IMR-90 (cell line): Measurements from ENCODE around the gene PLS1. TPM values are rescaled to one million over a fixed set of nuclear protein-coding genes. Genes with fewer than 3 reads are reported as not detected.

ENCODE experiments used
- ATAC-seq: fragments of 200-7000 bp; cut with Tn5 transposase; 2 replicates; pipeline ENCODE4 v1.9.1; 2020; ENCODE audit warnings: low read depth, mild to moderate bottlenecking, moderate library complexity
- BruUV-seq: library from RNA; stranded (reverse); fragments of 400-500 nt; replicated peaks from 2 replicates; lab custom pipeline; 2021; lab: Mats Ljungman, UMichigan
- CTCF ChIA-PET: fragments of 300-600 bp; formaldehyde crosslinking; extraction: SDS; loops from one replicate; lab custom pipeline; 2021; ENCODE audit warnings: antibody characterized with exemption; lab: Yijun Ruan, JAX
- POLR2A ChIA-PET: fragments of 300-600 bp; sonication (Branson Sonifier 250); formaldehyde crosslinking; loops from one replicate; lab custom pipeline; 2022; ENCODE audit warnings: antibody characterized with exemption; ENCODE audit not compliant: unreplicated experiment; lab: Charles Lee
- DNase-seq: peaks from one replicate; pipeline ENCODE4 v3.0.0; 2013
- H2AFZ ChIP-seq: replicated peaks from 2 replicates; pipeline ENCODE3; 2013; ENCODE audit warnings: low read length, mild to moderate bottlenecking; ENCODE audit not compliant: poor library complexity
- H2AK5ac ChIP-seq: 2 replicates; pipeline ENCODE4 v1.6.1; 2013; ENCODE audit warnings: low read depth, low read length, inconsistent platforms
- H2AK9ac ChIP-seq: replicated peaks from 2 replicates; pipeline ENCODE3; 2013; ENCODE audit warnings: mild to moderate bottlenecking, low read depth, low read length, moderate library complexity; ENCODE audit not compliant: poor library complexity
- H2BK120ac ChIP-seq: 2 replicates; pipeline ENCODE4 v1.6.1; 2013; ENCODE audit warnings: low read depth, low read length, inconsistent platforms
- H2BK15ac ChIP-seq: 3 replicates; pipeline ENCODE4 v1.6.1; 2013; ENCODE audit warnings: low read depth, low read length, inconsistent platforms
- H2BK20ac ChIP-seq: 2 replicates; pipeline ENCODE4 v1.6.1; 2013; ENCODE audit warnings: low read depth, mild to moderate bottlenecking, inconsistent platforms, low read length, moderate library complexity
- H2BK5ac ChIP-seq: 2 replicates; pipeline ENCODE4 v1.6.1; 2013; ENCODE audit warnings: mild to moderate bottlenecking, low read depth, low read length, inconsistent platforms; ENCODE audit not compliant: poor library complexity, severe bottlenecking
- H3K14ac ChIP-seq: replicated peaks from 2 replicates; pipeline ENCODE4 v1.6.1; 2013; ENCODE audit warnings: low read depth, low read length, inconsistent platforms
- H3K18ac ChIP-seq: 2 replicates; pipeline ENCODE4 v1.6.1; 2013; ENCODE audit warnings: low read depth, low read length, control low read depth
- H3K23ac ChIP-seq: 2 replicates; pipeline ENCODE4 v1.6.1; 2013; ENCODE audit warnings: low read depth, low read length, inconsistent platforms
- H3K27ac ChIP-seq: 2 replicates; pipeline ENCODE4 v1.5.1; 2013; ENCODE audit warnings: mild to moderate bottlenecking, control low read depth, low read length; ENCODE audit not compliant: insufficient read depth
- H3K27me3 ChIP-seq: 2 replicates; pipeline ENCODE4 v1.6.1; 2013; ENCODE audit warnings: low read length; ENCODE audit not compliant: control insufficient read depth, insufficient read depth
- H3K36me3 ChIP-seq: 2 replicates; pipeline ENCODE4 v1.6.1; 2013; ENCODE audit warnings: low read length, mixed read lengths; ENCODE audit not compliant: control insufficient read depth, insufficient read depth
- H3K4ac ChIP-seq: 2 replicates; pipeline ENCODE4 v1.6.1; 2013; ENCODE audit warnings: low read depth, low read length, inconsistent platforms
- H3K4me1 ChIP-seq: 2 replicates; pipeline ENCODE4 v1.6.1; 2013; ENCODE audit warnings: low read length, mixed read lengths; ENCODE audit not compliant: control insufficient read depth, insufficient read depth
- H3K4me2 ChIP-seq: 2 replicates; pipeline ENCODE4 v1.6.1; 2013; ENCODE audit warnings: low read depth, mild to moderate bottlenecking, control low read depth, low read length, moderate library complexity
- H3K4me3 ChIP-seq: 2 replicates; pipeline ENCODE4 v1.5.1; 2013; ENCODE audit warnings: low read depth, mild to moderate bottlenecking, control low read depth, low read length, moderate library complexity; ENCODE audit not compliant: insufficient read depth
- H3K56ac ChIP-seq: 2 replicates; pipeline ENCODE4 v1.6.1; 2013; ENCODE audit warnings: low read length, inconsistent platforms; ENCODE audit not compliant: insufficient read depth; ENCODE audit errors: extremely low read depth
- H3K79me1 ChIP-seq, 2 experiments: 2 replicates each; pipeline ENCODE4 v1.6.1; 2013; ENCODE audit warnings: low read length in 2 of 2, inconsistent platforms in 1 of 2, low read depth in 1 of 2
- H3K9ac ChIP-seq: 2 replicates; pipeline ENCODE4 v1.6.1; 2013; ENCODE audit warnings: low read depth, low read length, control low read depth
- H3K9me1 ChIP-seq: 2 replicates; pipeline ENCODE4 v1.6.1; 2013; ENCODE audit warnings: low read length, inconsistent platforms; ENCODE audit not compliant: insufficient read depth
- H3K9me3 ChIP-seq: 2 replicates; pipeline ENCODE4 v1.6.1; 2013; ENCODE audit warnings: low read length; ENCODE audit not compliant: control insufficient read depth, insufficient read depth
- H4K20me1 ChIP-seq: 2 replicates; pipeline ENCODE4 v1.6.1; 2013; ENCODE audit warnings: low read length, inconsistent platforms; ENCODE audit not compliant: insufficient read depth
- H4K5ac ChIP-seq: 2 replicates; pipeline ENCODE4 v1.6.1; 2013; ENCODE audit warnings: mild to moderate bottlenecking, low read depth, low read length, control low read depth
- H4K8ac ChIP-seq, 2 experiments: 2 replicates each; pipeline ENCODE4 v1.6.1; 2013; ENCODE audit warnings: low read depth in 2 of 2, low read length in 2 of 2, control low read depth in 1 of 2, inconsistent platforms in 1 of 2
- H4K91ac ChIP-seq: 2 replicates; pipeline ENCODE4 v1.6.1; 2013; ENCODE audit warnings: low read depth, low read length, inconsistent platforms; ENCODE audit not compliant: insufficient read depth
- CEBPB ChIP-seq: IDR thresholded peaks from 2 replicates; pipeline ENCODE4 v1.6.1; 2012; ENCODE audit warnings: low read depth, low read length, improper control_type of control experiment
- FOS ChIP-seq: fragments of 150-350 bp; IDR thresholded peaks from 2 replicates; pipeline ENCODE4 v1.6.1; 2016; ENCODE audit warnings: low read depth, low read length
- MAZ ChIP-seq: IDR thresholded peaks from 2 replicates; pipeline ENCODE4 v1.6.1; 2012; ENCODE audit warnings: low read depth, mild to moderate bottlenecking, low read length, improper control_type of control experiment, moderate library complexity, borderline replicate concordance
- NFE2L2 ChIP-seq: fragments of 150-350 bp; IDR thresholded peaks from 2 replicates; pipeline ENCODE4 v1.6.1; 2016; ENCODE audit warnings: low read depth, mild to moderate bottlenecking, low read length
- RAD21 ChIP-seq: IDR thresholded peaks from 2 replicates; pipeline ENCODE4 v1.6.1; 2012; ENCODE audit warnings: low read length, improper control_type of control experiment
- RFX5 ChIP-seq: IDR thresholded peaks from 2 replicates; pipeline ENCODE4 v1.8.0; 2012; ENCODE audit warnings: low read depth, mild to moderate bottlenecking, low read length, moderate library complexity
- WGBS, 2 experiments: methylation state at CpG; one replicate each; pipeline versions ENCODE4 v1.1.5 to v1.1.7; 2013; ENCODE audit warnings: missing lambda C conversion rate in 2 of 2; ENCODE audit not compliant: insufficient read length in 1 of 2; ENCODE audit errors: extremely low coverage in 2 of 2; 5-methylcytosine and 5-hydroxymethylcytosine counted together
- dilution Hi-C: fragments of 300-500 bp; cut with HindIII; formaldehyde crosslinking; loops from one replicate; pipeline ENCODE4 v1.14.3; 2018; ENCODE audit warnings: low sequenced_read_pairs; ENCODE audit not compliant: unreplicated experiment
- in situ Hi-C: fragments of 300-500 bp; cut with MboI; formaldehyde crosslinking; loops from 3 replicates; pipeline ENCODE4 v1.14.3; 2019; ENCODE audit warnings: low sequenced_read_pairs, inconsistent platforms, mixed read lengths
- intact Hi-C: fragments of 100-400 bp; cut with micrococcal nuclease; formaldehyde crosslinking; loops from 2 replicates; pipeline ENCODE4 v1.10.0; 2022
- polyA plus RNA-seq, 3 experiments: library from polyadenylated mRNA; depleted of rRNA; stranded (reverse); fragments of >200 nt; gene quantifications; 2 replicates each; pipeline ENCODE4 v1.2.3, GENCODE V29; 2012; ENCODE audit warnings: low replicate concordance in 1 of 3
- total RNA-seq: library from RNA; depleted of rRNA; stranded (reverse); fragments of >200 nt; gene quantifications from 2 replicates; pipeline ENCODE4 v1.2.3, GENCODE V29; 2012

The PLS1 gene
- total and polyA plus RNA-seq, 2 of the 4 experiments (the other 2 are of a cell fraction) = 0.29 to 0.90 TPM

DNA sequence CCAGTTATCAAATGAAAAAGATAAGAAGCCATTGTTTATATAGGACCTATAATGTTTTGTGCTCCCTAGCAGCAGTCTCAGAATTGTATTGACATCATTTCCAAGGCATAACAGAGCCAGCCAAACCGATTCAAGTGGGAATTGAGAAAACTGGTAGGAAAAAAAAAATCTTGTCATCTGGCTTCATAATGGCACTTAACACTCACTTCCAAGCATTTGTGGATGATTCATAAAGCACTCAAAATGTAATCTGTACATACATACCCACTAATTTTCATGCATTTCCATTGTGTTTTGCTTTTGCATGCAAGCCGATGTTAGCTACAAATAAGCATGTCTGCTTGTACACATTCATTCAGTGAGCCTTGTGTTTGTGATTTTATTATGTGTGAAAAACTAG lies 109.0 kb downstream of the PLS1 start:
- no peak for TF ChIP-seq NFE2L2
- TF ChIP-seq MAZ = no peak
- no peak for TF ChIP-seq FOS
- no peak for TF ChIP-seq CEBPB
- TF ChIP-seq RAD21 = no peak
- no peak for TF ChIP-seq RFX5
- Histone ChIP-seq H3K9me3 (no peaks in the 10 kb centered on the region), H3K9me1 (no peaks in the 10 kb centered on the region), H2BK20ac (no peak overlapping the region), H4K8ac (no peak overlapping the region), H3K56ac (no peak overlapping the region), H2BK15ac (no peak overlapping the region), H3K4me3 (no peak overlapping the region), H3K4me1 (no peaks in the 10 kb centered on the region), H2AFZ (no peak overlapping the region), H3K4ac (no peak overlapping the region), H2BK120ac (no peak overlapping the region), H3K79me1 (no peaks in the 10 kb centered on the region), H3K9ac (no peak overlapping the region), H3K23ac (no peak overlapping the region), H2AK9ac (no peak overlapping the region), H4K5ac (no peak overlapping the region), H2BK5ac (no peak overlapping the region), H3K18ac (no peak overlapping the region), H3K36me3 (no peaks in the 10 kb centered on the region), H3K14ac (no peak overlapping the region), H4K91ac (no peak overlapping the region), H3K27ac (no peak overlapping the region), H3K4me2 (no peak overlapping the region), H2AK5ac (no peak overlapping the region), H3K27me3 (no peaks in the 10 kb centered on the region; the same call in 1 of the 2 replicates), H4K20me1 (no peaks in the 10 kb centered on the region)
- no TSS peak for BruUV-seq
- in situ Hi-C loops (no loop called here), intact Hi-C loops (no loop called here), dilution Hi-C loops (no loop called here)
- no peak for DNase-seq
- WGBS, 2 experiments = no CpG with 5 or more reads among the region's 2 CpGs
- POLR2A ChIA-PET = no interaction called here
- CTCF ChIA-PET = interaction anchor here (1.1 kb wide), 1 partner anchor 9 kb away, joined by 3 read pairs; no protein-coding TSS in a partner anchor
- ATAC-seq = no peak
